ENCODE measurements around the gene NOTO.

NOTO gene

GRCh38 chr2:73256618-73256922, 54.2 kb downstream of the NOTO start:
- H2BK120ac ChIP-seq (ENCODE audit: insufficient read depth, low read length, poor library complexity): no peak overlapping the region
- H3K9me3 ChIP-seq (ENCODE audit: insufficient read depth, low read depth, low read length): peaks cover 2% of the 10 kb centered on the region
- WGBS (ENCODE audit: extremely low coverage, insufficient coverage, insufficient read length): no CpG with 5 or more reads among the region's 1 CpG
- H3K4me3 ChIP-seq (ENCODE audit: low read depth, low read length): no peak overlapping the region
- H4K12ac ChIP-seq (ENCODE audit: low read depth, low read length): no peak overlapping the region
- H3K79me1 ChIP-seq (ENCODE audit: low read length): no peaks in the 10 kb centered on the region
- H3K14ac ChIP-seq (ENCODE audit: low read length): no peak overlapping the region
- no peak overlapping the region for H4K91ac ChIP-seq (ENCODE audit: low read depth, low read length)
- H3K4me2 ChIP-seq (ENCODE audit: low read length): no peak overlapping the region
- no peaks in the 10 kb centered on the region for H3K79me2 ChIP-seq (ENCODE audit: control insufficient read depth, insufficient read depth, low read length, poor library complexity)
- H3K23ac ChIP-seq (ENCODE audit: low read length): no peak overlapping the region
- no peak overlapping the region for H2BK12ac ChIP-seq (ENCODE audit: low read length)
- no peak overlapping the region for H3K18ac ChIP-seq (ENCODE audit: low read length)
- no peak overlapping the region for H2AK5ac ChIP-seq (ENCODE audit: low read length)
- no peak overlapping the region for H3K4ac ChIP-seq (ENCODE audit: low read depth, low read length)
- H3K27ac ChIP-seq (ENCODE audit: low read depth, low read length): no peak overlapping the region
- no peak overlapping the region for H2BK5ac ChIP-seq (ENCODE audit: low read depth, low read length, poor library complexity)
- H2AFZ ChIP-seq (ENCODE audit: insufficient read depth, low read length, poor library complexity): no peak overlapping the region
- H3K9ac ChIP-seq (ENCODE audit: low read length): no peak overlapping the region
- no peaks in the 10 kb centered on the region for H3K27me3 ChIP-seq (ENCODE audit: insufficient read depth, low read length)
- peaks cover 16 to 28% of the 10 kb centered on the region in 2 experiments for H3K36me3 ChIP-seq (ENCODE audit: control insufficient read depth in 1 of 2, insufficient read depth in 2 of 2, low read length in 2 of 2)
- no peak for DNase-seq
- H3K4me1 ChIP-seq (ENCODE audit: control insufficient read depth in 1 of 2, insufficient read depth in 2 of 2, low read length in 2 of 2): no peaks in the 10 kb centered on the region
- H4K8ac ChIP-seq (ENCODE audit: low read depth, low read length): no peak overlapping the region

- no peaks in the 10 kb centered on the region for H3K4me1 ChIP-seq (ENCODE audit: control insufficient read depth in 1 of 2, insufficient read depth in 2 of 2, low read length in 2 of 2)
- DNase-seq: no peak
- H3K4me2 ChIP-seq (ENCODE audit: low read length): no peak overlapping the region
- H3K4ac ChIP-seq (ENCODE audit: low read depth, low read length): no peak overlapping the region
- H3K9me3 ChIP-seq (ENCODE audit: insufficient read depth, low read depth, low read length): peaks cover 2% of the 10 kb centered on the region
- H3K23ac ChIP-seq (ENCODE audit: low read length): no peak overlapping the region
- H3K79me2 ChIP-seq (ENCODE audit: control insufficient read depth, insufficient read depth, low read length, poor library complexity): no peaks in the 10 kb centered on the region
- H4K8ac ChIP-seq (ENCODE audit: low read depth, low read length): no peak overlapping the region
- no peak overlapping the region for H3K9ac ChIP-seq (ENCODE audit: low read length)
- no peak overlapping the region for H3K14ac ChIP-seq (ENCODE audit: low read length)
- no peak overlapping the region for H2AFZ ChIP-seq (ENCODE audit: insufficient read depth, low read length, poor library complexity)
- no peak overlapping the region for H3K27ac ChIP-seq (ENCODE audit: low read depth, low read length)
- H3K79me1 ChIP-seq (ENCODE audit: low read length): no peaks in the 10 kb centered on the region
- H4K12ac ChIP-seq (ENCODE audit: low read depth, low read length): no peak overlapping the region
- no peak overlapping the region for H2BK5ac ChIP-seq (ENCODE audit: low read depth, low read length, poor library complexity)
- no peaks in the 10 kb centered on the region for H3K27me3 ChIP-seq (ENCODE audit: insufficient read depth, low read length)
- no CpG with 5 or more reads among the region's 2 CpGs for WGBS (ENCODE audit: extremely low coverage, insufficient coverage, insufficient read length)
- no peak overlapping the region for H3K4me3 ChIP-seq (ENCODE audit: low read depth, low read length)
- H2AK5ac ChIP-seq (ENCODE audit: low read length): no peak overlapping the region
- no peak overlapping the region for H2BK120ac ChIP-seq (ENCODE audit: insufficient read depth, low read length, poor library complexity)
- H3K36me3 ChIP-seq (ENCODE audit: control insufficient read depth in 1 of 2, insufficient read depth in 2 of 2, low read length in 2 of 2): peaks cover 13 to 25% of the 10 kb centered on the region in 2 experiments
- no peak overlapping the region for H3K18ac ChIP-seq (ENCODE audit: low read length)
- H2BK12ac ChIP-seq (ENCODE audit: low read length): no peak overlapping the region
- no peak overlapping the region for H4K91ac ChIP-seq (ENCODE audit: low read depth, low read length)
Measured at GRCh38 chr2:73257021-73257420, 54.6 kb downstream of the NOTO start.

DNA sequence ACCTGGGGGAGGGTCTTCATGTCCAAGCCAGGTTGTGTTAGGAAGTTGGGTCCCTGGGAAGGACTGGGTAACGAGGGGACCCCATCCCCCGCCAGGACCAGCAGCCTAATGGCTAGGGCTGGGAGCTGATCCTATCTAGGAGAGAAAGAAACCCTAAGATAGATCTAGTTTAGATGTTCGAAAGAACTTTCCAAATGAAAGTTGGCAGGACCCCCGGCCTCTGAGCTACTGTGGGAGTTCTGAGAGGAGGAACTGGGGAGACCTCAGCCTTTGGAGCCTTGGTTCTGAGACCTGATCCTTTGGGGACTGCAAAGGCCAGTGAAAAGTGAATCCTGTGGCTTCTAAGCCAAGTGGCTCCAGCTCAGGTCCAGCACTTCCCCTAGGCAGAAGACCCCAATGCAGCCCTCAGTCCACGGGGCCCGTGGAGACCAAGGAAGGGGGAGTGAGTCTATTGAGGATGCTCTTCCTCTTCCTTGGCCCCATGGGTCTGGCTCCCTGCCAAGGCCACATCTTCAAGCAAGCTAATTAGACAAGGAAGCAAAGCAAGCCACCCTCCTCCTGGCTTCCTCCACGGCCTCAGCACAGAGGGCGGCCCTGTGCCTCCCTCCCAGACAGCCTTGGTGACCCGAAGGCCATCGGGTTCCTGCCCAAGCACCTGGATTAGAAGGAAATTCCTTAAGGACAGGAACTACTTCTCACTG, 55.2 kb downstream of the NOTO start:
- no peak overlapping the region for H3K4ac ChIP-seq (ENCODE audit: low read depth, low read length)
- no peak overlapping the region for H3K9ac ChIP-seq (ENCODE audit: low read length)
- H2BK12ac ChIP-seq (ENCODE audit: low read length): no peak overlapping the region
- no peak overlapping the region for H4K8ac ChIP-seq (ENCODE audit: low read depth, low read length)
- H3K4me2 ChIP-seq (ENCODE audit: low read length): no peak overlapping the region
- no peak overlapping the region for H3K23ac ChIP-seq (ENCODE audit: low read length)
- H4K91ac ChIP-seq (ENCODE audit: low read depth, low read length): no peak overlapping the region
- H2AFZ ChIP-seq (ENCODE audit: insufficient read depth, low read length, poor library complexity): no peak overlapping the region
- no peak overlapping the region for H2BK5ac ChIP-seq (ENCODE audit: low read depth, low read length, poor library complexity)
- no peak for DNase-seq
- no peak overlapping the region for H3K14ac ChIP-seq (ENCODE audit: low read length)
- no CpG with 5 or more reads among the region's 10 CpGs for WGBS (ENCODE audit: extremely low coverage, insufficient coverage, insufficient read length)
- no peak overlapping the region for H3K18ac ChIP-seq (ENCODE audit: low read length)
- peaks cover 10 to 21% of the 10 kb centered on the region in 2 experiments for H3K36me3 ChIP-seq (ENCODE audit: control insufficient read depth in 1 of 2, insufficient read depth in 2 of 2, low read length in 2 of 2)
- no peak overlapping the region for H3K27ac ChIP-seq (ENCODE audit: low read depth, low read length)
- H3K9me3 ChIP-seq (ENCODE audit: insufficient read depth, low read depth, low read length): peaks cover 2% of the 10 kb centered on the region
- H3K79me2 ChIP-seq (ENCODE audit: control insufficient read depth, insufficient read depth, low read length, poor library complexity): no peaks in the 10 kb centered on the region
- H3K79me1 ChIP-seq (ENCODE audit: low read length): no peaks in the 10 kb centered on the region
- H3K27me3 ChIP-seq (ENCODE audit: insufficient read depth, low read length): no peaks in the 10 kb centered on the region
- H3K4me1 ChIP-seq (ENCODE audit: control insufficient read depth in 1 of 2, insufficient read depth in 2 of 2, low read length in 2 of 2): no peaks in the 10 kb centered on the region
- H2BK120ac ChIP-seq (ENCODE audit: insufficient read depth, low read length, poor library complexity): no peak overlapping the region
- H3K4me3 ChIP-seq (ENCODE audit: low read depth, low read length): no peak overlapping the region
- H2AK5ac ChIP-seq (ENCODE audit: low read length): no peak overlapping the region
- no peak overlapping the region for H4K12ac ChIP-seq (ENCODE audit: low read depth, low read length)

DNA sequence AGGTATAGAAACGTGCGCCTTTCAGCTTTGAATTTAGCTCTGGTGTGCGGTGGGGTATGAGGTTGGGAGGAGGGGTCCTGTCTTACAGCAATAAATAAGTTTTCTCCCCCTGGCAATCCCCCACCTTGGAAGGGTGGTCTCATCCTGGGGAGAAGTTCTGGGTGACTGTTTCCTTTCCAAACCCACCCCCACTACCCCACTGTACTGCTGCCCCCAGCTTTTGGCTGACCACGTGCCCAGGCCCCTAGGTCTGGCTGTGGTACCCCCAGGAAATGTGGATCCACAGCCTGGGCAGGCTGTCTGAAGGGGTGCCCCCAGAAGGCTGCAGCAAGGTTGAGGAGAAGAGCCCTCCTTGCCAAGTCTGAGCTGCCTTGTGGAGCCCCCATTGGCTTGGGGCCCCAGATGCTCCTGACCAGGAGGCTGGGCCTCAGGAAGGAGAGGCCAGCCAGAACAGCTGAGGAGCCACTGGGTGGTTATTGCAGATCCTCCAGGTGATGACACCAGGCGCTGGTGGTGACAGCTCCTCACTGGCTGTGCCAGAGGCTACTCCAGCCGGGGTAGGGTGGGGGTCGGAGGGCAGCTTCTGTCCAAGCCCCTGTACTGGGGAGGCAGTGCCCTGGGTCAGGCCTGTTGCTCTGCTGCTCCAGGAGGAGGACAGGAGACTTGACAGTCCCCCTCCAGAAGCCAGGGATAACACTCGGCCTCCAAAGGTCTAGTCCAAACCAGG, 56.0 kb downstream of the NOTO start:
- H3K79me2 ChIP-seq (ENCODE audit: control insufficient read depth, insufficient read depth, low read length, poor library complexity): no peaks in the 10 kb centered on the region
- H4K12ac ChIP-seq (ENCODE audit: low read depth, low read length): no peak overlapping the region
- no peak overlapping the region for H3K9ac ChIP-seq (ENCODE audit: low read length)
- no peaks in the 10 kb centered on the region for H3K79me1 ChIP-seq (ENCODE audit: low read length)
- H2BK120ac ChIP-seq (ENCODE audit: insufficient read depth, low read length, poor library complexity): no peak overlapping the region
- no peak overlapping the region for H3K4me3 ChIP-seq (ENCODE audit: low read depth, low read length)
- WGBS (ENCODE audit: extremely low coverage, insufficient coverage, insufficient read length): no CpG with 5 or more reads among the region's 8 CpGs
- H2AK5ac ChIP-seq (ENCODE audit: low read length): no peak overlapping the region
- H4K91ac ChIP-seq (ENCODE audit: low read depth, low read length): no peak overlapping the region
- no peak overlapping the region for H3K23ac ChIP-seq (ENCODE audit: low read length)
- H3K4ac ChIP-seq (ENCODE audit: low read depth, low read length): no peak overlapping the region
- no peaks in the 10 kb centered on the region for H3K4me1 ChIP-seq (ENCODE audit: control insufficient read depth in 1 of 2, insufficient read depth in 2 of 2, low read length in 2 of 2)
- H3K9me3 ChIP-seq (ENCODE audit: insufficient read depth, low read depth, low read length): peaks cover 2% of the 10 kb centered on the region
- peaks cover 6 to 14% of the 10 kb centered on the region in 2 experiments for H3K36me3 ChIP-seq (ENCODE audit: control insufficient read depth in 1 of 2, insufficient read depth in 2 of 2, low read length in 2 of 2)
- H4K8ac ChIP-seq (ENCODE audit: low read depth, low read length): no peak overlapping the region
- no peak overlapping the region for H2BK12ac ChIP-seq (ENCODE audit: low read length)
- H3K27me3 ChIP-seq (ENCODE audit: insufficient read depth, low read length): no peaks in the 10 kb centered on the region
- H2AFZ ChIP-seq (ENCODE audit: insufficient read depth, low read length, poor library complexity): no peak overlapping the region
- no peak overlapping the region for H3K27ac ChIP-seq (ENCODE audit: low read depth, low read length)
- no peak for DNase-seq
- no peak overlapping the region for H3K4me2 ChIP-seq (ENCODE audit: low read length)
- H3K18ac ChIP-seq (ENCODE audit: low read length): no peak overlapping the region
- no peak overlapping the region for H3K14ac ChIP-seq (ENCODE audit: low read length)
- no peak overlapping the region for H2BK5ac ChIP-seq (ENCODE audit: low read depth, low read length, poor library complexity)

All from trophoblast cell (in vitro differentiated cells and primary cell).